ENCODE data around the gene PADI4. TPM values are rescaled to one million over a fixed set of nuclear protein-coding genes. Genes with fewer than 3 reads are reported as not detected.

The PADI4 gene
- polyA plus RNA-seq, 1 experiment, result not detected

GRCh38 chr1:17260738-17261137 is 47.3 kb upstream of the PADI4 start:
- Histone ChIP-seq H3K9me3 (ENCODE audit: control insufficient read depth, insufficient read depth, low read length) (no peaks in the 10 kb centered on the region), H3K4me3 (ENCODE audit: low read depth, low read length) (no peak overlapping the region), H3K27me3 (ENCODE audit: control insufficient read depth, insufficient read depth, low read length) (peaks cover 9% of the 10 kb centered on the region), H3K27ac (ENCODE audit: low read depth, low read length) (no peak overlapping the region)
- ChIA-PET CTCF (interaction anchor here (1.4 kb wide), 1 partner anchor 14 kb away, joined by 4 read pairs; no protein-coding TSS in a partner anchor), POLR2A (no interaction called here)
- DNase-seq (ENCODE audit: low read depth, low spot score), result no peak
- no peak for TF ChIP-seq CTCF (IDR thresholded peaks at IDR 0.05; ENCODE audit: low read depth, low read length)

GRCh38 chr1:17263936-17264335 is 44.1 kb upstream of the PADI4 start:
- no peak overlapping the region for H3K4me3 ChIP-seq (ENCODE audit: low read depth, low read length)
- no peak for TF ChIP-seq CTCF (IDR thresholded peaks at IDR 0.05; ENCODE audit: low read depth, low read length)
- POLR2A ChIA-PET, result no interaction called here
- H3K9me3 ChIP-seq (ENCODE audit: control insufficient read depth, insufficient read depth, low read length), result no peaks in the 10 kb centered on the region
- H3K27ac ChIP-seq (ENCODE audit: low read depth, low read length), result no peak overlapping the region
- H3K27me3 ChIP-seq (ENCODE audit: control insufficient read depth, insufficient read depth, low read length), result peaks cover 12% of the 10 kb centered on the region
- CTCF ChIA-PET, result interaction anchor here (0.6 to 2.0 kb wide), 4 partner anchors 9 to 263 kb away, joined by 3 to 6 read pairs (median 4); no protein-coding TSS in a partner anchor
- DNase-seq (ENCODE audit: low read depth, low spot score), result no peak

- TF ChIP-seq CTCF (IDR thresholded peaks at IDR 0.05; ENCODE audit: low read depth, low read length), result no peak
- Histone ChIP-seq H3K27ac (ENCODE audit: low read depth, low read length) (no peak overlapping the region), H3K27me3 (ENCODE audit: control insufficient read depth, insufficient read depth, low read length) (peaks cover 12% of the 10 kb centered on the region), H3K9me3 (ENCODE audit: control insufficient read depth, insufficient read depth, low read length) (no peaks in the 10 kb centered on the region), H3K4me3 (ENCODE audit: low read depth, low read length) (no peak overlapping the region)
- POLR2A ChIA-PET, result no interaction called here
- DNase-seq (ENCODE audit: low read depth, low spot score), result no peak
- CTCF ChIA-PET, result interaction anchor here (0.9 to 2.0 kb wide), 3 partner anchors 10 to 27 kb away, joined by 3 to 6 read pairs (median 3); no protein-coding TSS in a partner anchor
Observed at GRCh38 chr1:17264470-17264869, 43.5 kb upstream of the PADI4 start.

DNA sequence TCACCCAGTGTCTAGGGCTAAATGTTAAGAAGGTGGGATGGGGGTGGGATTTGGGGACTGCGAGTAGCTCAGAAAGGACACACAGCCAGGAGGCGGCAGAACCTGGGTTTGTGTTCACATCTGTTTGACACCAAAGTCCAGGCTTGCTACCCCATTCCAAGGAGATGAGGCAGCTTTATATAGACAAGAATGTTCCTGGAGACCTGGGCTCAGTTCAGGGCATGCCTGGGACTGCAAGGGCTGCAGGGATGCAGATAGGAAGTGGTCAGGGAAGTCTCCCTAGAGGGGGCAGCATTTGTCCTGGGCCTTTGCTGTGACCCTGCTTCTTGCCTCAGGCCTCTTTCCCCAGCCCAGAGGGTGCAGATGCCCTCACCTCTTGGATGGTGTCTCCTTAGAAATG is 42.8 kb upstream of the PADI4 start:
- no peak overlapping the region for H3K27ac ChIP-seq (ENCODE audit: low read depth, low read length)
- peaks cover 12% of the 10 kb centered on the region for H3K27me3 ChIP-seq (ENCODE audit: control insufficient read depth, insufficient read depth, low read length)
- CTCF ChIA-PET, result interaction anchor here (1.3 kb wide), 1 partner anchor 11 kb away, joined by 3 read pairs; no protein-coding TSS in a partner anchor
- POLR2A ChIA-PET, result no interaction called here
- DNase-seq (ENCODE audit: low read depth, low spot score), result no peak
- peak; percentile 4; the same call in 1 of the 2 replicates for TF ChIP-seq CTCF (IDR thresholded peaks at IDR 0.05; ENCODE audit: low read depth, low read length)
- H3K9me3 ChIP-seq (ENCODE audit: control insufficient read depth, insufficient read depth, low read length), result no peaks in the 10 kb centered on the region
- no peak overlapping the region for H3K4me3 ChIP-seq (ENCODE audit: low read depth, low read length)

DNA sequence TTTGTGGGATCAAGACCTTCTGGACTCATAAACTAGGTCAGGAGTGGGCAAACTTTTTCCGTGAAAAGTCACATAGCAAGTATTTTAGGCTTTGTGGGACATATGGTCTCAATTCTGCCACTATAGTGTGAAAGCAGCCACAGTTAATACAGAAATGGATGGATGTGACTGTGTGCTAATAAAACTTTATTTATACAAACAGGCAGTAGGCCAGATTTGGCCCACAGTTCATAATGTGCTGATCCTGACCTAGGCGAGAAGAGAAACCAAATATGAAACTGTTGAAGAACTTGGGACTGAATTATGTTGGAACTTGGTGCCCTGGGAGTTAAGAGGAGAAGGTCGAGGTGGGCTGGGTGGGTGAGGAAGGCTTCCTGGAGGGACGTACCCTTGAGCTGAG is 42.0 kb upstream of the PADI4 start:
- TF ChIP-seq CTCF (IDR thresholded peaks at IDR 0.05; ENCODE audit: low read depth, low read length), result no peak
- H3K4me3 ChIP-seq (ENCODE audit: low read depth, low read length), result no peak overlapping the region
- peaks cover 11% of the 10 kb centered on the region for H3K27me3 ChIP-seq (ENCODE audit: control insufficient read depth, insufficient read depth, low read length)
- no peak overlapping the region for H3K27ac ChIP-seq (ENCODE audit: low read depth, low read length)
- no peaks in the 10 kb centered on the region; the same call in 1 of the 2 replicates for H3K9me3 ChIP-seq (ENCODE audit: control insufficient read depth, insufficient read depth, low read length)
- CTCF ChIA-PET, result interaction anchor here (1.3 kb wide), 1 partner anchor 10 kb away, joined by 3 read pairs; no protein-coding TSS in a partner anchor
- POLR2A ChIA-PET, result no interaction called here
- no peak for DNase-seq (ENCODE audit: low read depth, low spot score)
